GM18868 (cell line): ENCODE measurements around the gene UQCR11.
"Not testable (repeated sequence)": the region's sequence is repeated elsewhere in the genome, so short reads cannot be mapped to it uniquely, and the experiment has no call there.

Experiments
- ATAC-seq: cut with Tn5 transposase; IDR thresholded peaks from one replicate; pipeline ENCODE4 v1.9.1; 2021; ENCODE audit warnings: mild to moderate bottlenecking, moderate library complexity; ENCODE audit not compliant: unreplicated experiment

Gene UQCR11

GRCh38 chr19:1605236-1606137 lies at the start of gene UQCR11:
UQCR11 (minus strand) TSS chr19:1605462; CDS start chr19:1605409, 53 bp downstream.
- peak; percentile 87 for ATAC-seq

GRCh38 chr19:1654178-1654792 lies 49.0 kb upstream of the UQCR11 start:
- ATAC-seq: no peak

GRCh38 chr19:1653300-1653628 lies 48.0 kb upstream of the UQCR11 start:
- ATAC-seq: no peak

- ATAC-seq: peak; percentile 68
Observed at GRCh38 chr19:1652471-1653299, 47.4 kb upstream of the UQCR11 start, which contains the start of gene TCF3. TCF3 (minus strand) TSS chr19:1652615; CDS start chr19:1650248, 2,367 bp downstream.

DNA sequence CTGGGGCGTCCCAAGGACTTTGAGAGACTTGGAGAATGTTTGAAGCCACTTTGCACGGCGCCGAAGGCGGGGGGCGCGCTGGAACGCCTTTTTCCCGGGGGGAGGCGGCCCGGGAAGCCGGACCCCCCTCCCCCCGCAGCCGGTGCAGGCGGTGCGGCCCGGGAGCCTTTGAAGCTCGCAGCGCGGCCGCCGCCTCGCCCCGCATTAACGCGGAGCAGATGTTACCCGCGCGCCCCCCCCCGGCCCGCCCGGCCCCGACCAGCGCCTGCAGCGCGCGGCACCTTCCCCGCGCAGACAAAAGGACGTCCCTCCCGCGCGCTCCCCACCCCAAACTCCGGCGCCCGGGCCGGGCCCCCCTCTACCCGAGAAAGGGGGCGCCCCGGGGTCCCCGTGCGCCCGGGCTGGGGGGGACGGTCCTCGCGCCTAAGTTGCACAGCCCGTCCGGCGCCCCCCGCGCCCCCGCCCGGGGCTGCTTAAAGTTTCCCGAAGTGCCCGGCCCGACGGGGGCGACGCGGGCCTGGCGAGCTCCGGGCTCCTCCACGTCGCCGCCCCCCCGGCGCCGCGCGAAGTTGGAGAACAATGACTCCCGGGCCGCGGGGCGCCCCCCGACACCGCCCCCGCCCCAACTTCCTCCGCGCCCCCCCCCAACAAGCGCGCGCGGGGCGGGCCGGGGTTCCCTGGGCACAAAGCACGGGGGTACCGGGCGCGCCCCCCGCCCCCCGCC lies 46.5 kb upstream of the UQCR11 start:
- ATAC-seq: no peak

DNA sequence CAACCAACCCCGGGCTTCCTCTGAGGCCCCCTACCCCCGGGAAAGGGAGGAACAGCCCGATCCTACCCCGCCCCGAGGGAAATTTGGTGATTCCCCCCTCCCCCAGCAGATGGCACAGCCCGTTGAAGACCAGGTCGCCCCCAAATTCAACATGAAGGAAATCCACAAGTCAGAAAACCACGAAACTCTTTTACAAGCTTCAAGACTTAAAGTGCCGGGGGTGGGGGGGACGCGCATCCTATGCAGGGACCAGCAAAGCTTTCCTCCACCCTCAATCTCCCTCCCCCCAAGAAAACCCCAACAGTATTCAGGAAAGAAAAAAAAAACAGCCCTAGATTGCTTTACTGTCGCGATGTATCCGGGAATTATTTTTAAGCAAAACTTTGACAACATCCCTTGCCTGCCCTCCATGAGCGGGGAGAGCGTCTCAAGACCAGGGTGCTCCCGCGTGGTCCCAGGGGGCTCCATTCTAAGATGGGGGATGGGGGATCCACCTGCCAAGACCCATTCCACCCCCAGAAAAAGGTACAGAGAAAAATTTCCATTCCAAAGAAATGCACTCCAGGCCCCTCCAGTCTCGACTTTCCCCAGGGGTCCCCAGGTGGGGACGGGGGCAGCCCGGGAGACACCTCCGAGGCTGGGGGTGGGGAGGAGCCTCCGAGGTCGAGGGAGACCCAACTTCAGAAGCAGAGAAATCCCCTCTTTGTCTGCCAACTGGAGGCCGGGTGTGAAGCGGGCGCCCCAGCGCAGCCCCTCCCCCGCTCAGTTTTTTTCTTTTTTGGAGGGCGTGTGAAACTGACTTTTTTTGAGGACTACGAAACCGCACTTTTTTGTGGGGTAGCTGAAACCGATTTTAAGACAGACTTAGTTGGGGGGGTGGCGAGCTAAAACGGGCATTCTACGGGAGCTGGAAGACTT lies 45.6 kb upstream of the UQCR11 start:
- ATAC-seq: no peak

DNA sequence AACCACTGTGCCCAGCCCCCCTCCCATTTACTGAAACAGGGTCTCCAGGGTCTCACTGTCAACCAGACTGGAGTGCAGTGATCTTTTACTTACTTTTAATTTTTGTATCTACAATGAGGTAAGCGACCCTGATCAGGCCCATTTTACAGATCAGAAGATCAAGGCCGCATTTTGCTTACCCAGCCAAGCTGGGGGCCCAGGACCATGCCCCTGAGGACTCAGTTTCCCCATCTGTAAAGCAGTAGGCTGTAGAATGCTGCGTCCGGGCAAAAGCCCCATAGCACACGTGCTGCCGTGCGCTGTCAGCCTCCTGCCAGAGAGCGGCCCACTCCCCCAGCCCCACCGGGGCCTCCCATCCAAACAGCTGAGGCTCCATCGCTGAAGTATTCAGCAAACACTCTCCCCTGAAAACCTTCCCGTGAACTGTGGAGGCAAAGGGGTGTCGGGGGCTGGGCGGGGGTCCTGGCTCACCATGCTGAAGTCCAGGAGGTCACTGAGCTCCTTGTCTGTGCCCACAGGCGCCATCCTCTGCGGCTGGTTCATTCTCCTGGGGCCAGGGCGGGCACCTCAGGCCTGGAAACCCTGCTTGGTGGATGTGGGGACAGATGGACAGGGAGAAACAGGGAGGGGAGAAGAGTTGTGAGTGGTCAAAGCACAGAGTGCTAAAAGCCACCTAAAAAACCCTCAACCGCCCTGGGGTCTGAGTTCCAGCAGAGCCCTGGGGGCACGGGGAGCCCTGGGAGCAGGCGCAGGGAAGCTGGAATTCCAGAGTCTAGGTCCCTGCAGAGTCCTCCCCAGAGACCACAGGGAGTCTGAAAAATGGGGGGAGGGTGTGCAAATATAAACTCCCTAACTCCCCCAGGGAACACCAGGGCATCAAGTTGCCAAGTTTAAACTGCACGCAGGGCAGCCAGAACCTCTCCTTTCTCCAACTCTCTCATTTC lies 44.7 kb upstream of the UQCR11 start:
- no peak for ATAC-seq

- ATAC-seq: no peak
Observed at GRCh38 chr19:1648920-1649541, 43.8 kb upstream of the UQCR11 start.

GRCh38 chr19:1648459-1648849 lies 43.2 kb upstream of the UQCR11 start:
- ATAC-seq: no peak

DNA sequence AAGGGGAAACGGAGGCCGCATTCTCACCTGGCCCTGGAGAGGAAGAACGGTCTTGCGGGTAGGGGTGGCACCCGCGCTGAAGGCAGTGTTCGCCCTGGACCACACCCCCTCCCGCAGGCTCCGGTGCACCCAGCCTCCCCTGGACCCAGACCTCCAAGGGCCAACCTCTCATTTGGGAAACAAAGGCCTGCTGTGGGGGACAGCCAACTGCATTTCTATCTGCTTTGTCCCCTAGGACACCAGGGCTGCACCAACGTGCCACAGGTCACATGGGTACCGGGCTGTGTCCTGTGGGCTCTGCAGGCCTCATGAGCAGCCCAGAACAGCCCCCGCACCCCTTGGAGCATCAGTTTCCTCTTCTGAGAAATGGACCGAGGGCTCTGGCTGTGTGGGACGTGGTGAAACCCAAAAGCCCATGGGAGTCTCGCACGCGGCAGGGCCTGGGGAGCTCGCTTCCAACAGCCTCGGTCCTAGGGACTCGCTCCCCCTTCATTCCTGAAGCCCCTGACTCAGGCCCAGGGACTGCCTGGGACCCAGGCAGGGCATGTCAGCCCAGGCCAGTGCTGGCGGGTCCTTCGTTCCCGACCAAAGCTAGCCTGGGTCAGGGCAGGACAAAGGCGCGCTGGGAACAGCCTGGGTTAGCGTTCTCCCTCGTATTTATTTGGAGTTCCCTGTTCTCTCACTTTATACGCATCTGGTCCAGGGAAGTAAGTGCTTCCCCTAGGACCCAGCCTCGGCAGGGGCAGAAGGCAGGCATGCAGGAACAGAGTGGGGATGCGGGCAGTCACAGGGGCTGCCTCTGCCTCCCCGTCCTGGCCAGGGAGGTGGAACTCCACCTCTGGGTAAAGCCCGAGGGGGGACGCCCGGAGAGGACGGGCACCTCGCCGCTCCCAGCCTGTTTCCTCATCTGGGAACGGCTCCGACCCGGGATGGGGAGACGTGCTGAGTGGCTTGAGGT lies 42.5 kb upstream of the UQCR11 start:
- no peak for ATAC-seq

GRCh38 chr19:1646659-1647453 lies 41.6 kb upstream of the UQCR11 start:
- ATAC-seq: no peak

GRCh38 chr19:1646149-1646548 lies 40.9 kb upstream of the UQCR11 start:
- ATAC-seq: no peak

GRCh38 chr19:1645299-1645698 lies 40.0 kb upstream of the UQCR11 start:
- ATAC-seq: no peak

- ATAC-seq: no peak
Observed at GRCh38 chr19:1644070-1644469, 38.8 kb upstream of the UQCR11 start.

DNA sequence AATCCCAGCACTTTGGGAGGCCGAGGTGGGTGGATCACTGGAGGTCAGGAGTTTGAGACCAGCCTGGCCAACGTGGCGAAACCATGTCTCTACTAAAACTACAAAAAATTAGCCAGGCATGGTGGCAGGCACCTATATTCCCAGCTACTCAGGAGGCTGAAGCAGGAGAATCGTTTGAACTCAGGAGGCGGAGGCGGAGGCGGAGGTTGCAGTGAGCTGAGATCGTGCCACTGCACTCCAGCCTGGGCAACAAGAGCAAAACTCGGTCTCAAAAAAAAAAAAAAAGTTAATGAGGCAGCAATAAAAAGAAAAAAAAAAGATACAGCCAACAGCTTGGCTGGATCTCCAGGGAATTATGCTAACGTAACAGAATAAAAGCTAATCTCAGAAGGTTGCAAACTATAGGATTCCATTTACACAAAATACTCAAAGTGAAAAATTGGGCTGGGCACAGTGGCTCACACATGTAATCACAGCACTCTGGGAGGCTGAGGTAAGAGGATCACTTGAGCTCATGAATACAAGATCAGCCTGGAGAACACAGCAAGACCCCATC lies 35.7 kb upstream of the UQCR11 start:
- not testable (repeated sequence) for ATAC-seq
